ENCODE data around the gene ADGRL2.
"Not testable (repeated sequence)": the region's sequence is repeated elsewhere in the genome, so short reads cannot be mapped to it uniquely, and the experiment has no call there.

ADGRL2 gene

DNA sequence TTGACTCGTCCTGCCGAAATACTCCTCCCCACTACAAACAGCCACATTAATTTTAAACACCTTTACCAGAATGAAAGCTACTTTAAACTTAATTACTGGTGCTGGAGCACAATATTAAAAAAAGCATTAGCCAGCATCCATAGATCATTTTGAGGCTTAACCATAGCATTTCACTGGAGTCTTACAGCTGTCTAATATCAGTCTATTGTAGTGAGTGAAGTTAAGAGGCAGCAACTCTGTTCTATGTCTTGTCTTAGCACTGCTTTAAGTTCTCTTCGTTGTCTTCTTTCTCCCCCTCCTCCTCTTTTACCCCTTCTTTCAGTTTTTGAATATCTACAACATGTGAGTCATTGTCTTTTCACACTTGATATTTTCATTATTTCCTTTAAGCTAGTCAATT is 49.3 kb downstream of the ADGRL2 start:
- no peak for DNase-seq

DNA sequence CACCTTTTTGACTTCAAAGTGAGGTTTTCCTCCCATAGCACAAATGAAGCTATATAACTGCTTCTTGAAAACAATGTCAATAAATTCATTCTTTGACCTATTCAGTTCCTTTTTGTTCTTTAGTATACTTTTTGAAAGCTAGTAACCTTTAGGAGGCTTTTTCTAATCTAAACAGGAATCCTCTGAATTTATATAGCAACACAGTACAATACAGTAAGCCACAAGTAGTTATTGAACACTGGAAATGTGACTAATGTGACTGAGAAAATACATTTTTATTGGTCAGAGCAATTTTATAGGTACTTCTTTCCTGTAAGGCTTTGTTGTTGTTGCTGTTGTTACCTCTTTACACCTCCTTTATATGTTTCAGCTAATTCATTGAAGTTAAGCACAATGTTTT is 49.8 kb downstream of the ADGRL2 start:
- no peak for DNase-seq

DNA sequence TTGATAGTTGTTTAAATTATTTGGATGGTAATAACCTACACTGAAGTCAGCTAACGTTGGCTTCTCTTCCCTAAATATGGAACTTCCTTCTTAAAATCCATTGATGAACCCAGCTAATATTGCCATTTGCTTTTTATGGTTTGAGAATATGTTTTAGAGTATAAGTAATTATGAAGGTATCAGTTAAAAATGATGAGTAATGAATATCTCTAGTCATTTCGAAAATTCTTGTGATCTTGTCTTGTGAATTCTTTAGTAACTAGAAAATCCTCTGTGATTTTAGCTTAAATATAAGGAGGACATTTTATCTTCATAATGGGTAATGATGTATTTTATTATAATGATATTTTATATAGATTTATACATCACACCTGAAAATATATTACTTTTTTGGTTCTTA is 50.5 kb downstream of the ADGRL2 start:
- no peak for DNase-seq

DNA sequence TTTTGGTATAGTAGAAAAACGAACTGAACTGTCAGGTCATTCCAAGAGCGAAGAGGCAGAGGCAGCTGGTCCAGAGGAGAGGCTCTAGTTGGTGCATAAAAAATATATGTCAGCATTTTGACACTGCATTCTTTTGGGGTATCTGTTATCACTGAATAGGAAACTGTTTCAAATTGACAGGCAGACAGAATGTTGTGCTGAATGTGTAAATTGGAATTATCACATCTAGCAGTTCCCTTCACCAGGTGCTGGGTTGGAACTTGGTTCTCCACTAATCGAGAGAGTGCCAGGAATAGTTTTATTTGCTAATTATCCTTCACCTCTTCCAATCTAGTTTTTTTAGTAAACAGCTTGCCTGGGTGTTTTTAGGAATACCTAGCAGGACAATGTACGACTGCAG is 52.2 kb downstream of the ADGRL2 start:
- no peak for DNase-seq

DNA sequence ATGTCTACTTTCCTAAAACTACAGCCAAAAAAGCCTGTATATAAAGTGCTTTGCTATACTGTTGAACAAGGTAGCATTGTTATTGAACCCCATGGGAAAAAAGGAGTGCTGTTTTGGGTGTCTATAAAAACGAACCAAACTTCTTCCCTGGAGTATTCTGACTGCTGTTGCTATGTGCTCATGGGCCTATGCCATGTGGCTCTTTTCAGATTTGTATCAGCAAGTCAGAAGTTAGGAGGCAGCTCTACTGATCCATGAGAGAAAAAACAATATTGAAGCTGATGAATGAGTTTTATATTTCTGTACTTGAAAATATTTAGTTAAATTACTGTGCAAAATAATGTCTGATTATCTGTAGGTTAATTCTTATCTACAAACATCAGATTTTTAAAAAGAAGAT is 66.5 kb downstream of the ADGRL2 start:
- DNase-seq, result no peak

DNA sequence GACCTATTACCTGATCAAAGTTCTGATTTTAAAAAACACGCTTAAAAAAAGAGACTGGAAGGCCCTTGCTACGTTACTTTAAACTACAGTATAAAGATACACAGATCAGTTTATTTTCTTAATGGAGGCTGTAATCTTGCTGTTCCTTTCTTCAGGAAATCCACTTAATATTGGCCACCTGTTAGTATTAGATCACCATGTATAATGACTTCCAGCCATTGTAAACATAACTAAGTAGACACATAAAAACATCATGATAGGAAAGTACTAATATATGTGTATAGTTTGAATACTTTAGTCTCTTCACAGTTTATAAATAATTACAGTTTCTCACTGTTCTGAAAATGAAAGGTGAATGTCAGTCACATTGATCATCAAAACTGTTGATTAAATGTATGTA is 68.6 kb downstream of the ADGRL2 start:
- DNase-seq, result no peak

DNA sequence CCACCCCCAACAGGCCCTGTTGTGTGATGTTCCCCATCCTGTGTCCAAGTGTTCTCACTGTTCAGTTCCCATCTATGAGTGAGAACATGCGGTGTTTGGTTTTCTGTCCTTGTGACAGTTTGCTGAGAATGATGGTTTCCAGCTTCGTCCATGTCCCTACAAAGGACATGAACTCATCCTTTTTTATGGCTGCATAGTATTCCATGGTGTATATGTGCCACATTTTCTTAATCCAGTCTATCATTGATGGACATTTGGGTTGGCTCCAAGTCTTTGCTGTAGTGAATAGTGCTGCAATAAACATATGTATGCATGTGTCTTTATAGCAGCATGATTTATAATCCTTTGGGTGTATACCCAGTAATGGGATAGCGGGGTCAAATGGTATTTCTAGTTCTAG is 70.4 kb downstream of the ADGRL2 start:
- not testable (repeated sequence) for DNase-seq

DNA sequence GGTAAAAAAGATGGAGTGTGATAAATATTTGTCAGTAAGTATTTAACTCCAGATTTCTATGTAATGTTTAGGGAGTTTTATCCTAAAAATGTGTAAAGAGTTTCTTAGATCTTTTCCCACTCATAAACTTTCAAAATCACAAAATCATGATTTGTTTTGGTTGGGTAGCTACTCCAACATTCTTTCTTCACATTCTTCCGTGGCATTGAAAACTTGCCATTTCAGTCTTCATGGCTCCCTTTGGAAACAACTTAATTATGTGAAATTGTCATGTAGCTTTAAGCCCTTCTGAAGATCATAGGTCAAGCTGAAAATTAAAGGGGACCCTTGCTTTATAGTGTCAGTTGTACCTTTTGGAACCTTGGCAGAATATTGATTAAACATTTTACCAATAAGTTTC is 73.2 kb downstream of the ADGRL2 start:
- DNase-seq, result no peak

DNA sequence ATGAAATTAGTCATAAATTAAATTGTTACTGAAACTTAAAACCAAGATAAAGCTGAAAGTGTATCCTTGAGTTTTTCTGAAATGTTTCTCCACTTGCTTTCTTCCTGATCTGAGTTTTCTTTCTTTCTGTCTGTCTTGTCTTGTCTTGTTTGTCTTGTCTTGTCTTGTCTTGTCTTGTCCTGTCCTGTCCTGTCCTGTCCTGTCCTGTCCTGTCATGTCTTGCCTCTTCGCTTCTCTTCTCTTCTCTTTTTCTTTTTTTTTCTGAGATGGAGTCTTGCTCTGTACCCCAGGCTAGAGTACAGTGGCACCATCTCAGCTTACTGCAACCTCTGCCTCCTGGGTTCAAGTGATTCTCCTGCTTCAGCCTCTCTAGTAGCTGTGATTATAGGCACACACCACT is 73.7 kb downstream of the ADGRL2 start:
- DNase-seq, result no peak

DNA sequence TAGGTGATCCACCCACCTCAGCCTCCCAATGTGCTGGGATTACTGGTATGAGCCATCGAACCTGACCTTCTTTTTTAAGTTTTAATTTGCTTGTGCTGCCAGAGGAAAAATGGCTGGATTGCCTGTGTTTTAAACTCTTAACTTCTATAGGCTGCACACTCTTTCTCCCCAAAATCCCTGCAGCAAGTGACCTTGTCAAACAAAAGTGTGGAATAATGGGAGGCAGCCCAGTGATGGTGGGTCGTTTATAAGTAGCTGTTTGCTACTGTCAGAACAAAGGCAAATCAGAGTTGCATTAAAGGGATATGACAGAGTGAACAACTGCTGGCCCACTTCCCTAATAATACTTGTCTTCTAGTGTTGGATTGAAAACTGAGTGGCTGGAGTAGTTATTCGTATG is 74.2 kb downstream of the ADGRL2 start:
- DNase-seq, result no peak

DNA sequence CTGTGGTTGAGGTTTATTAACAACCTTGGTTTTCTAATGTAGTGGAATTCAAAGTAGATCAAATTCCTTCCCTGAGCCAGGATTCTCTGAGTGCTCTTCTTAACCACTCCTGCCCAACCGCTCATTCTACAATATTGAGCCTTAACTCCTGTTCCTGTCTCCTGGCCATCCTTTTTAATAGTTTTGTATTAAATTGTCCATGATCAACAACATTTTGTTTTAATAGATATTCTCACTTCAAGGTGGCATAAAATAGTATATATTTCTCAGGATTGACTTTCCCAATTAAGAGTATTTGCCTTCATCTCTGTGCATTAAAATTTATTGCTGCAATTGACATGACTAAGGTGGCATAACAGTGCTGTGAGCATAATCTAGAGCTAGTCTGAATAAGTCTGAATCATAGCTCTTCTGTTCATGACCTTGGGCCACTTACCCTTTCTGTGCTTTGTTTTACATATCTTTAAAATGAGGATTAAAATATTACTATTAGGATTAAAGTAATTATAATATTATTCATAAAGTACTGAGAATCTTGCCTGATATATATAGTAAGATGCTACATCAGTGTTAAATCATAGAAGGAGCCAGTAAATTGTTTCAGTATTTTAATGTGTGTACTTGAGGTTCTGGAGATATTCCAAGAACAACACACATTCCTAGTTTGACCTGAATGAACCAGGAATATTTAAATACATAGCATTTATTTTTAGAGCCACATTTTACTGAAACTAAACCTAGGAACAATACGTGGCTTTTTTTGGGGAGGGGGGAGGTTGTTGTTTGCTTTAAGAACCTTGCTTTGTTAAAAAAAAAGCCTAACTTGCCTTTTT is 76.4 kb downstream of the ADGRL2 start:
- DNase-seq, result no peak

DNA sequence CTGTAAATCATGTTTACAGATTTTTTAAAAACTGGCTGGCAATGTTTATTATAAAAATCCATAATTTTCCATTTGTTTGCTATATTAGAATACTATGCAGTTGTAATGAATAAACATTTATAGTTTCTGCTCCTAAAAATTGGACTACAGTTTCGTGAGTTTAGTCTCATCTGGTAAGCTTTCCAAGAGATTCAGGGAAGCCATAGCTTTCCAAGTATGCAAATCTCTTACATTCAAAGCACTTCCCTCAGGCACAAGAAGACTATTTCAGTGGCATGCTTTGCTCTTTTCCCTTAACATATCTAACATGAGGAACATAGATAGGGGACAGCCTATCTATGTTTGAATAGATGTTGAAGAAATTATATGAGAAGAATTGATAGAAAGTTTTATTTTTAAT is 77.2 kb downstream of the ADGRL2 start:
- DNase-seq, result no peak

DNA sequence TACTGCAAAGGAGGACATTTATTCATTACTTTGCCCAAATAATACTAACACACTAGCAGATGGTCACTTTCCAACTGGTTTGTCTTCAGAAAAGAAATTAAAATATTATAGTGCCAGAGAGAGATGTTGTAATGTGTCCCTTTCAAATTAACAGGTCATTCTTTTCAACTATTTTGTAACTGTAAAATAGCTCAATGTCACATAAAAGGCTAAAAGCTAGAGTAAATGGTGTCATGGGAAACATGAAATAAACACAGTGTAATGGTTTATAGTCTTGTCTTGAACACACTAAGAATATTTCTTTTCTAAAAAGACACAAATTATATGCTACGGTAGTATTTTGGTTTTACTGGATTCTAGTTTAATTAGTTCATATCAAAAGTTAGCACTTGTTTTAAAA is 77.8 kb downstream of the ADGRL2 start:
- no peak for DNase-seq

DNA sequence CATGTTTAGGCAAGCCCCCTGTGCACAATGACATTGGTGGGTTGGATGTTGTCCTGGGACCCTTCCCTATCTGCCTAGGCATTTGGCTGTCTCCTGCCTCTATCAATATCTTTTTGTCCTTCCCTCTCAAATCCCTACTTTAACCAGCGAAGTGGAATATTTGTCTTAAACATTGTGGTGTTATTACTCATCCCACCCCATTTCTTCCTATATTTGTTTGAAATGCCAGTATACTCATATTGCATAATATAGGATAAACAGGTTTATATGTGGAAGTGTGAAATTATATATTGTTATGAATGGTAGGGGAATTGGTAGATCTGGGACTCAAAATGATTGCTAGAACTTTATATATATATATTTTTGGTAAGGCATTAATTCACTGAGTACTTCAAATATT is 80.0 kb downstream of the ADGRL2 start:
- DNase-seq, result no peak

DNA sequence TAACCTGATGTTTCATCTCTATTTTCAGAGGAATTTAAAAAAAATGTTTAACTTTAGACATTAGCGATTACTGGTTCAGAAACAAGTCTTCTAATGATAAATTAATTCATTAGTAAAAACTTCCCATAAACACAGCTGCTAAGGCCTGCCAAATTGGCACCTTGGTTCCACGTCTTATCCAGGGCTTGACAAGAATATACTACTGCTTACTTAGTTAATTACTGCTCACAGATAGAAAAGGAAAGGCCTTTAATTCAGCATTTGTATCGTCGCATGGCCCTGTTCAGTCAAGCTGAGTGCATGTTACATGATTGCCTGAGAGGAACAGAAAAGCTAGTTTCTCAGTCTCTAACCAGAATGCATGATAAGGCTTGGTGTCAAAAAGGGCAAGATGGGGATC is 84.6 kb downstream of the ADGRL2 start:
- no peak for DNase-seq

DNA sequence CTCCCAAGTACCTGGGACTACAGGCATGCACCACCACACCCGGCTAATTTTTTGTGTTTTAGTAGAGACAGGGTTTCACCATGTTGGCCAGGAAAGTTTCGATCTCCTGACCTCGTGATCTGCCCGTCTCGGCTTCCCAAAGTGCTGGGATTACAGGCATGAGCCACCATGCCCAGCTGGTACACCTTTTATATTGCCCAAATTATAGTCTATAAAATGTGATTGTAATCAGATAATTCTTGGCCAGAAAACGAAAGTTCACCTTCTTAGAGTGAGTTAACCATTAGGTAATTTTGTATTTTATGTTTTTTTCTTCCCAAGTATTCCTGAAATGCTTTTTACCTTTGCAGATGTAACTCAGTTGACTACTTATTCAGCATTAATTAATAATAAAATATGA is 85.6 kb downstream of the ADGRL2 start:
- DNase-seq, result not testable (repeated sequence)

DNA sequence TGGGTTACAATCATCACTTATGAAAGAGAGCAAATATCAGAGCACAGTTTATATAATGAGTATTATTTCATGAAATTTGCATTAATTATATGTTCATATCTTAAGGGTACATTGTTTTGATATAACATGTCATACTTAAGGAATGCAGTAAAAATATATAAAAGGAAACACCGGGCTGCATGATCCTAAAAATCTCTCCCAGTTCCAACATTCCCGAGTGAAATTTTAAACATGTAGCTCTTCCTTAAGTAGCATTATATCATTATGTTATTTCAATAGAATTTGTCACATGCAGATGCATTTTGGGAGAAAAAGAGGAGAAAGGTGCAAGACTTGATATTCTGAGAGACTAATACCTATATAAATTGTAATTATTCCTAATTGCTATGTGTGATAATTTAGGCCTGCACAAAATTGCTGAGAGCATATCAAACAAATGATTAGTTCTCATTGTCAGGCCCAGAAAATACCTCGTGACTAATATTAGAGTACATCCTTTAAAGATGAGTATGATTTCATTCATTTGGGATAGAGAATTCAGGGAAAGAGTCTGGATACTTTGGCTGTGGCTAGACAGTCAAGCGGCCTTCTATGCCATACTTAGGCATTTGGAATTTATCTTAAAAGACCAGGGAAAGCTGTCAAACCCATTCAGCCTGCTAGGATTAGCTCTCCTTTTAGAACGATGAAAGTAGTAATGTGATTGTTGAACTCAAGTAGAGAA is 86.8 kb downstream of the ADGRL2 start:
- no peak for DNase-seq

DNA sequence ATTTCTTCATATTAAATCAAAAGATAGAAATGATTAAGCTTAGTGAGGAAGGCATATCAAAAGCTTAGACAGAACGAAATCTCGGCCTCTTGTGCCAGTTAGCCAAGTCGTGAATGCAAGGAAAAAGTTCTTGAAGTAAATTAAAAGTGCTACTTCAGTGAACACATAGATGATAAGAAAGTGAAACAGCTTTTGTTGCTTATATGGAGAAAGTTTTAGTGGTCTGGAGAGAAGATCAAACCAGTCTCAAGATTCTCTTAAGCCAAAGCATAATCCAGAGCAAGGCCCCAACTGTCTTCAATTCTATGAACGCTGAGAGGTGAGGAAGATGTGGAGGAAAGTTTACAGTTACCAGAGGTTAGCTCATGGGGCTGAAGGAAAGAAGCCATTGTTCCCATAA is 88.4 kb downstream of the ADGRL2 start:
- DNase-seq, result no peak

DNA sequence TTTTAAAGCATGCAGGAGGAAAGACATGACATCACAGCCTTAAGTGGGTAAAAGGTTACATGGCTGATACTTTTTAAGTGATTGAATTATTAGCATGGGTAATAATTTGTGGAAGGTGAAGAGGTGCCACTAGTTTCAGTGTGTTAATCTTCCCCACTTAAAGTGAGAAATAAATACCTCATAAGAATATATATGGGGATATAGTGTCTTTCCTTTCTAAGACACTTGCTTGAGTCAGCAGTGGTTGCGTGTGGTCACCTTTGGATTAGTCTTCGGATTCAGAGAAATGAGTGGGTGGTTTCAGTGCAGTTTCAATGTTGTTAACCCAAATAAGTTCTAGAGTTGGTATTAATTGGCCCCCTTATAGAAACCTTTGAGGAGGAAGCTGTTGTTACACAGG is 94.1 kb downstream of the ADGRL2 start:
- no peak for DNase-seq

DNA sequence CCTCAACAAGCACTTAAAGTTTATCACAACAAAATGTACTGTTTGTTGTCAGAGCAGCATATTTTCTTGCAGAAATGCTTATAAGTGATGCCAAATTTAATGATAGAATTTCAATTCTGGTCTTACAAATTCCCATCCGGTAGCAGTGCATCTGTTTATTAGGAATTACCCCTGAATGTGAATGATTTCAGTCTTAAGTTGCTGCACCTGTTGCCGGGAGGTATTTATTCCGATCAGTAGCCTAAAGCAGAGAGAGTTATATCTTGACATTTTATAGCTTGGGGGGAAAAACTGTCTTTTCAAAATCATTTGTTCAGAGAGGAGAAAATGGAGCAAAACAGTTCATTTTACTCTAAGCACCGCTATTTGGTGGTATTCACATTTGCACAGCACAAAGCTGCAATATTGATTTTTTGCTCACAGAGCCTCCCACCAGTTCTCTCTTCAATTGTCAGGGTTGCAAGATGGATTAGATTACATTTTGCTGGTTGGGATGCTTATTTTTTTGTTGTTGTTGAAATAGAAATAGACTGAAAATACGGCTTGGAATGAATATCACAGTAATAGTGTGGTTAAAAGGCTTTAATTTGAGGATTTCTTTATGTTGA is 98.6 kb downstream of the ADGRL2 start:
- no peak for DNase-seq

DNA sequence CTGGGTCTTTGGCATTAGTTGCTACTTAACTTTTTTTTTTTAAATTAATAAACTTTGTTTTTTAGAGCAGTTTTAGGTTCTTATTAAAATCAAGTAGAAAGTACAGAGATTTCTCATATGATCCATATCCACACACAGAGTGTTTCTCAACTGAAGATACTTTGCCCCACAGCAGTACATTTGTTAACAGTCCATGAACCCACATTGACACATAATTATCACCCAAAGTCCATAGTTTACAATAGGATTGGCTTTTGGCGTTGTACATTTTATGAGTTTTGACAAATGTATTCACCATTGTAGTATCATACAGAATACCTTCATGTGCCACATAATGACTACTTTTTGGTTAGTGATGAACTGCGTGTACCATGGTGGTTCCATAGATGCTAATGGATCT is 106.8 kb downstream of the ADGRL2 start:
- no peak for DNase-seq

DNA sequence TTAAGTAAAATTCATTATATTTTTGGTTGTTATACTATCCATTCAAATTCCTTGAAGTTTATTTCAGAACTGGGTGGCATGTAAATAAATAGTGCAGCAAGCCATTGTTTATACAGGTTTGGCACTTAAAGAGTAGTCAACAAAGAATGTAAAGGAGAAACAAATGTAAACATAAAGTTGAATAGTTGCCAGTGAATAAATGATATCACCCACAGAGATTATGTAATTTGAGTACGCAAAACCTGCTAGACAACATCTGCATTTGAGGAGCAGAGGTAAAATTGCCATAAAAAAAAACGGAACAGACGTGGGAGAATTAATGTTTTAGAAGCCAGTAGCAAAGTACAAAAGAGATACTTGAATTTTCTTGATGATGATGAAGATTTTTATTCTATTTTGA is 111.6 kb downstream of the ADGRL2 start:
- DNase-seq, result no peak

DNA sequence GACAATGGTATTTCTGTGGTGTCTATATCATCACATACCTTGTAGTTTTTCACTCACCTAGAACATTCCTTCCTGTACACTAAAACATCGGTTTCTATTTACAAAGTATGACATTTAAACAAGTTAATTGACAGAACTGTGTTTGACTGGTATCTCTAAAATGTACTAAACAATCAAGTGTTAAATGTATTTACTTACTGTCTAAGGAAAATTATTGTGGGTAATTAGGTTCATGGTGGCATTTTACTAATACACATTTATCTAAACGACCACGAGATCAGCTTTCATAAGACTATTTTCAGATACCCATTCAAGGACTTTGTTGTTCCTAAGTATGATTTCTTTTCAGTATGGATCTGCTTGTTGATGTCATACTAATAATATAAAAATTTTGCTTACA is 115.2 kb downstream of the ADGRL2 start:
- no peak for DNase-seq

DNA sequence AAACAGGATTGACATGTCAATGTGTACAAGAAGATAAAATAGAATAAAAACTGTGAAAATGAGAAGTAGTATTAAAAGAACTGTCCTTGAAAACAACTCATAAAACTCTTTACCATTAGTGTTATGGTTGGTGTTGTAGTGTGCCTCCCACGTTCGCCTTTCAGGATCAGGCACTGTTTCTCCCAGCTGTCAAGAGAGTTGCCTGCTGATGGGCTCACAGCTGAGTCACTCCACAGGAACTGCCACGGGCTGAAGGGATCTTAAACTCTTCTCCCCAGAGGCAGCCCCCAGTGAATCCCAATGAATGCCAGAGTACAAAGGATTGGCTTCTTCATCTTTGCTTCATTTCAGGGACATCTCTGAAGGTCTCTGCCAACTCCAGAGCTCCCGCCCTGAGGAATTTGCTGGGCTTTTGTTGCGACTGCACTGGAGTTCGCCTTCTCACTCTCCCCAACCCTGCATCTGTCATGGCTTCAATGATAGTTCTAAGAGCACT is 119.6 kb downstream of the ADGRL2 start:
- no peak for DNase-seq

Data from CD4-positive, alpha-beta T cell treated with Interleukin-17A for 4 hours (primary cell).